Left lung (tissue), 14 donors: ENCODE data around the gene PCDHGA3. TPM values are rescaled to one million over a fixed set of nuclear protein-coding genes. Genes with fewer than 3 reads are reported as not detected.

Source experiments
- ATAC-seq: fragments of 200-7000 bp; cut with Tn5 transposase; one replicate; pipeline ENCODE4 v1.9.1; 2020; ENCODE audit warnings: moderate library complexity
- DNase-seq, 4 donors: peaks; one replicate each; pipeline ENCODE4 v3.0.0-alpha.2; 2013 to 2020
- H3K27ac ChIP-seq, 2 donors: fragments of 200-600 bp; sonication (generic) in 1 of 2; one replicate each; pipeline versions ENCODE4 v1.5.0 to v1.8.0; 2020 to 2021
- H3K27me3 ChIP-seq, 2 donors: fragments of 200-600 bp; sonication (generic) in 1 of 2; one replicate each; pipeline versions ENCODE4 v1.5.0 to v1.8.0; 2020 to 2021
- H3K36me3 ChIP-seq, 2 donors: fragments of 200-600 bp; sonication (generic) in 1 of 2; one replicate each; pipeline versions ENCODE4 v1.5.0 to v1.8.0; 2020 to 2021
- H3K4me1 ChIP-seq, 2 donors: fragments of 200-600 bp; one replicate each; pipeline ENCODE4 v1.8.0; 2021
- H3K4me3 ChIP-seq, 2 donors: fragments of 200-600 bp; sonication (generic) in 1 of 2; one replicate each; pipeline versions ENCODE4 v1.5.0 to v1.8.0; 2020 to 2021; ENCODE audit warnings: mild to moderate bottlenecking in 1 of 2
- H3K9me3 ChIP-seq, 2 donors: fragments of 200-600 bp; sonication (generic) in 1 of 2; one replicate each; pipeline versions ENCODE4 v1.5.0 to v1.8.0; 2020 to 2021
- intact Hi-C, 2 donors: fragments of 100-400 bp; cut with DNase I; formaldehyde crosslinking; loops; one replicate each; pipeline versions ENCODE4 v1.11.2 to v1.14.2; 2022
- long read RNA-seq, 12 donors: library from polyadenylated mRNA in 2 of 12; unstranded in 2 of 12; transcript quantifications; one replicate each; pipeline ENCODE4 v2.0.0 and lab custom pipeline, GENCODE V29; 2019 to 2026
- polyA plus RNA-seq, 6 donors: library from polyadenylated mRNA; unstranded; fragments of 120-200 nt; gene quantifications; one replicate each; pipeline ENCODE4 v1.2.1, GENCODE V29; 2013; ENCODE audit not compliant: insufficient read length in 6 of 6
- total RNA-seq, 2 donors: library from RNA; stranded (reverse); fragmentation: NEBNext Ultra II Directional; extraction: Animal tissue kit (Norgen Biotek cat#: 25700); gene quantifications; one replicate each; pipeline ENCODE4 v1.2.1, GENCODE V29; 2021
- TF ChIP-seq, protein P1 (sequence below), 2 donors: fragments of 200-600 bp; sonication (generic) in 1 of 2; IDR thresholded peaks; one replicate each; pipeline versions ENCODE4 v1.5.0 to v1.8.0; 2021; ENCODE audit warnings: antibody characterized with exemption in 2 of 2
- donor health status: DM: no; HTN: yes; CAD: no.
- donor health status: DM: no; HTN: no; CAD: no.

PCDHGA3 gene
- total RNA-seq: 1 to 10 TPM; 1.4 to 1.8 TPM
- 1 to 10 TPM; 1.6 to 4.4 (median 3.4) TPM for polyA plus RNA-seq
- long read RNA-seq, donor 1, full-length matches to known transcripts: 6 of 6 reads
- long read RNA-seq, donor 1, partial matches to known transcripts: 0 of 6 reads
- long read RNA-seq, donor 1, other reads (novel, unspliced or antisense): 0 of 6 reads
- long read RNA-seq, donor 2, transcript PCDHGA3-203 (1 exons, 2,695 nt): major isoform, 5 of 5 reads
- long read RNA-seq, donor 2, partial matches to known transcripts: 0 of 5 reads
- long read RNA-seq, donor 2, other reads (novel, unspliced or antisense): 0 of 5 reads
- long read RNA-seq, donor 3: 0 reads
- long read RNA-seq, donor 4: 0 reads
- long read RNA-seq, donor 5, full-length matches to known transcripts: 4 of 4 reads
- long read RNA-seq, donor 5, partial matches to known transcripts: 0 of 4 reads
- long read RNA-seq, donor 5, other reads (novel, unspliced or antisense): 0 of 4 reads
- long read RNA-seq, donor 6, full-length matches to known transcripts: 2 of 2 reads
- long read RNA-seq, donor 6, partial matches to known transcripts: 0 of 2 reads
- long read RNA-seq, donor 6, other reads (novel, unspliced or antisense): 0 of 2 reads
- long read RNA-seq, donor 7: 0 reads
- long read RNA-seq, donor 8, full-length matches to known transcripts: 4 of 4 reads
- long read RNA-seq, donor 8, partial matches to known transcripts: 0 of 4 reads
- long read RNA-seq, donor 8, other reads (novel, unspliced or antisense): 0 of 4 reads
- long read RNA-seq, donor 9: 0 reads
- long read RNA-seq, donor 10, partial matches to known transcripts: 0 of 1 reads
- long read RNA-seq, donor 10, other reads (novel, unspliced or antisense): 0 of 1 reads
- long read RNA-seq, donor 11, full-length matches to known transcripts: 15 of 15 reads
- long read RNA-seq, donor 11, partial matches to known transcripts: 0 of 15 reads
- long read RNA-seq, donor 11, other reads (novel, unspliced or antisense): 0 of 15 reads
- long read RNA-seq, donor 12, partial matches to known transcripts: 0 of 4 reads
- long read RNA-seq, donor 12, other reads (novel, unspliced or antisense): 0 of 4 reads

DNA sequence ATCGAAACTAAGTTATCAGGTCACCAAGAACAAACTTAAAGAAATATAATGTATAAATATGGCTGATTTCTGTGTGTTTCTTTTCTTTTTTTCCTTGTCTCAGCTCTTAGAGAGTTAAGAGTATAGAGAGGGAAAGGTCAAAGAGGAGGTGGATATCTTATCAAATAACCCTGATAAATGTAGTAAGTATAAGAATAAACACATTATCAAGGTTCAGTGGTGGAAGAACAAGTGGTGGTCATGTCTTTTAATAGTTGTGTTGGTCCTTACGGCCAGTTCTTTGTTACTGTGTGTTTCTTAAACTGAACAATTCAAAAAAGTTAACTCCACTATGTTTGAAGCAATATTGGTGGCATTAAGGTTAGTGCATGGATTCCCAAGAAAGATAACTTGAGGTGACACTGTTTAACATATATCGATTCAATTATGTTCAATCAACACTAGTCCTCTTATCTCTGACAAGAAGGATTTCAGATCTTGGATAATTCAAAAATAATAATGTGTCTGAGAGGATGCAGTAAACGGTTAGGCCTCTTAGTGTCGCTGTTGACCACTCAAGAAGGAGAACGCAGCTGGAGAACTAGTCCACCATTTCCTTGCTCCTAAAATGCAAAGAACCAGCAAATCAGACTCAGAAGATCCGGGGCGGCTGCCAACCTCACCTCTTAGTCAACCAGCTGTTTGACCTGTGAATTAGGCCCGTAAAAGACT lies at the start of gene PCDHGA3:
PCDHGA3 (plus strand) TSS at position 588 of the 711 bp plus-strand sequence. CDS start 205 bp downstream, outside the sequence.
- intact Hi-C loops: loop anchor here in 1 of 2 donors (10.0 kb wide), 1 partner anchor 221 kb away; no protein-coding TSS in a partner anchor
- Histone ChIP-seq H3K4me3 (no peak within 1 kb of the TSS), H3K4me1 (no peaks in the 10 kb centered on the region), H3K9me3 (peaks cover 0 to 86% of the 10 kb centered on the region in 2 donors), H3K27me3 (peaks cover 0 to 85% of the 10 kb centered on the region in 2 donors), H3K36me3 (no peaks in the 10 kb centered on the region), H3K27ac (no peak within 1 kb of the TSS)
- TF ChIP-seq, protein P1, sequence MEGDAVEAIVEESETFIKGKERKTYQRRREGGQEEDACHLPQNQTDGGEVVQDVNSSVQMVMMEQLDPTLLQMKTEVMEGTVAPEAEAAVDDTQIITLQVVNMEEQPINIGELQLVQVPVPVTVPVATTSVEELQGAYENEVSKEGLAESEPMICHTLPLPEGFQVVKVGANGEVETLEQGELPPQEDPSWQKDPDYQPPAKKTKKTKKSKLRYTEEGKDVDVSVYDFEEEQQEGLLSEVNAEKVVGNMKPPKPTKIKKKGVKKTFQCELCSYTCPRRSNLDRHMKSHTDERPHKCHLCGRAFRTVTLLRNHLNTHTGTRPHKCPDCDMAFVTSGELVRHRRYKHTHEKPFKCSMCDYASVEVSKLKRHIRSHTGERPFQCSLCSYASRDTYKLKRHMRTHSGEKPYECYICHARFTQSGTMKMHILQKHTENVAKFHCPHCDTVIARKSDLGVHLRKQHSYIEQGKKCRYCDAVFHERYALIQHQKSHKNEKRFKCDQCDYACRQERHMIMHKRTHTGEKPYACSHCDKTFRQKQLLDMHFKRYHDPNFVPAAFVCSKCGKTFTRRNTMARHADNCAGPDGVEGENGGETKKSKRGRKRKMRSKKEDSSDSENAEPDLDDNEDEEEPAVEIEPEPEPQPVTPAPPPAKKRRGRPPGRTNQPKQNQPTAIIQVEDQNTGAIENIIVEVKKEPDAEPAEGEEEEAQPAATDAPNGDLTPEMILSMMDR (IDR thresholded peaks at IDR 0.05): no peak
- no peak for DNase-seq
- no peak for ATAC-seq

DNA sequence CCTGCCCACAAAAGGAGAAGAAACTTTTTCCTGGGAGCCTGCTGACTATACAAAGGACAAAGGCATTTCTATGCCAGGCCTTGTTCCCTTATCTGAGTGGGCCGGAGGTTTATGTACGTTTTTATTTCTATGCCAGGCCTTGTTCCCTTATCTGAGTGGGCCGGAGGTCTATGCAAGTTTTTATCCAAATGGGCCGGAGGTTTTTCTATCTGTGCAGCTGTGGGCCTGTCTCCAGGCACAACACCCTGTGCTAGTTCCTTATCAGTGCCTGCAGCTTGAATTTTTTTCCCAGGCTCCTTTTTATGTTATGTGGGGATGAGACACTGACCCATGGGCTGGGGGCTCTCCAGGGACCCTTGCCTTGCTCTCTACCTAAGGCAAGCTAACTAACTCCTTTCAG lies 45.3 kb upstream of the PCDHGA3 start:
- no peak overlapping the region for H3K4me3 ChIP-seq
- H3K36me3 ChIP-seq: peaks cover 0 to 25% of the 10 kb centered on the region in 2 donors
- ATAC-seq (no peak), DNase-seq (no peak)
- H3K27ac ChIP-seq: no peak overlapping the region
- H3K4me1 ChIP-seq: no peaks in the 10 kb centered on the region
- TF ChIP-seq, protein P1 (IDR thresholded peaks at IDR 0.05): no peak
- no peaks in the 10 kb centered on the region for H3K27me3 ChIP-seq
- intact Hi-C loops: no loop called here
- H3K9me3 ChIP-seq: peaks cover 0 to 100% of the 10 kb centered on the region in 2 donors

DNA sequence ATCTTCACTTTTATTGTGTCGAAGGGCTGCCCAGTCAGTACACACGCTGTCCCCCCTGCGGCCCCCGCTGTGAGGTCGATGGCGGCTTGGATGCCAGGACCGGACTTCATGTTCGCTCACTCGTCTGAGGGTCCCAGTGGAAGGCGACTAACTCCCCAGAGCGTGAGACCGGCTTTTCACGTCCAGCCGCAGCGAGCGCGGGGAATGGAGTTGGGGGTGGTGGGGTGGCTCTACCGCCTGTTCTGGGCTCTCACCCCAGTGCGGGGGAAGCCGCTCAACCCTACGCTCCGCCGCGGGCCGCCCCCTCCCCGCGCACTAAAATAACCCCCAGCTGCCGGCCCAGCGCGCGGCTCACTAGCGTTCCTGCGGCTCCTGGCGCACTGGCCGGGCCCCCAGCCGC lies 39.9 kb upstream of the PCDHGA3 start, which contains the start of gene SLC25A2:
SLC25A2 (minus strand) TSS at position 294 of the 400 bp plus-strand sequence; CDS start at position 110, 184 bp downstream.
- Histone ChIP-seq H3K9me3 (peaks cover 0 to 100% of the 10 kb centered on the region in 2 donors), H3K27me3 (no peaks in the 10 kb centered on the region), H3K27ac (no peak within 1 kb of the TSS), H3K4me3 (no peak within 1 kb of the TSS), H3K4me1 (no peaks in the 10 kb centered on the region), H3K36me3 (peaks cover 0 to 12% of the 10 kb centered on the region in 2 donors)
- DNase-seq (peak in 1 of 4 donors; percentile 62), ATAC-seq (no peak)
- intact Hi-C loops: no loop called here
- TF ChIP-seq, protein P1 (IDR thresholded peaks at IDR 0.05): no peak

DNA sequence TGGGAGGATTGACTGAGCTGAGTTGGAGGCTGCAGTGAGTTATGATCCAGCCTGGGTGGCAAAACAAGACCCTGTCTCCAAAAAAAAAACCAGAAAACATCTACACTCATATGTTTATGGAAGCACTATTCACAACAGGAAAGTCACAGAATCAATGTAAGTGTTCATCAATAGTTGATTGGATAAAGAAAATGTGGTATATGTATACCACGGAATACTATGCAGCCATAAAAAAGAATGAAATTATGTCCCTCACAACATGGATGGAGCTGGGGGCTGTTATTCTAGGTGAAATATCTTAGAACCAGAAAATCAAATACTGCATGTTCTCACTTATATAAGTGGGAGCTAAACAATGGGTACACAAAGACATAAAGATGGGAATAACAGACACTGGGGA lies 37.0 kb upstream of the PCDHGA3 start:
- intact Hi-C loops: no loop called here
- ATAC-seq: no peak
- Histone ChIP-seq H3K9me3 (peaks cover 0 to 100% of the 10 kb centered on the region in 2 donors), H3K27ac (no peak overlapping the region), H3K4me3 (no peak overlapping the region), H3K36me3 (peaks cover 0 to 12% of the 10 kb centered on the region in 2 donors), H3K4me1 (no peaks in the 10 kb centered on the region), H3K27me3 (no peaks in the 10 kb centered on the region)
- DNase-seq: no peak
- TF ChIP-seq, protein P1 (IDR thresholded peaks at IDR 0.05): no peak
